Measurements from ENCODE around the gene PCDHB5.

DNA sequence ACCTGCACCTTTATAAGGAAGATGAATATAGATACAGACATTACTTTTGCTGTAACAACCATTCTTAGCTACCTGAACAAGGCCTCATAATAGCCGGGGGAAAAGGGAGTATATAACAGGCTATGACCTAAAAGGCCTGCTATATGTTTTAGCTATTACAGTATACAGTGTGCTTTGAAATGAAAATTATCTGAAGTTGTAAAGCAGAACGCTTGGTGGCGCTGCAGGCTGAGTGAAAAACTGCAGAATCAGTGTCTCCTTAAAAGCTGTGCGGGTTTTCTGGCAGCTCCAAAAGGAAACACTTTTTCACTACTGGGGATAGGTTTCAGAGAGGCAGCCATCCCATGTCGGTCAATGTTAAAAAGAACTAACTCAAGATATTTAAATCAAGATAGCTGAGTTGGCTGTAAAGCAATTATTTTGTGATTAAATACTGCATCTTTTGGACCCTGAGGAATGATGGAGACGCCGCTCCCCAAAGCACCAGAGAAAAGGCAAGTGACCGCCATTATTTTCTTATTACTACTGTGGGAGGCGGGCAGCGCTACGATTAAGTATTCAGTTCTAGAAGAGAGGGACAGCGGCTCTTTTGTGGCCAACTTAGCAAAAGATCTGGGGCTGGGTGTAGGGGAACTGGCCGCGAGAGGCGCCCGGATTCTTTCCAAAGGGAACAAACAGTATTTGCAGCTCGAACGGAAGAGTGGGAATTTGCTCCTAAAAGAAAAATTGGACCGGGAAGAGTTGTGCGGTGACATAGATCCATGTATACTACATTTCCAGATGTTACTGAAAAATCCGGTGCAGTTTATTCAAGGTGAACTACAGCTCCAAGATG is 20.8 kb downstream of the PCDHB5 start:
- TF ChIP-seq EZH2phosphoT487 (IDR thresholded peaks at IDR 0.05; ENCODE audit: borderline replicate concordance, low read depth, low read length), result no peak
- TF ChIP-seq, protein P1, sequence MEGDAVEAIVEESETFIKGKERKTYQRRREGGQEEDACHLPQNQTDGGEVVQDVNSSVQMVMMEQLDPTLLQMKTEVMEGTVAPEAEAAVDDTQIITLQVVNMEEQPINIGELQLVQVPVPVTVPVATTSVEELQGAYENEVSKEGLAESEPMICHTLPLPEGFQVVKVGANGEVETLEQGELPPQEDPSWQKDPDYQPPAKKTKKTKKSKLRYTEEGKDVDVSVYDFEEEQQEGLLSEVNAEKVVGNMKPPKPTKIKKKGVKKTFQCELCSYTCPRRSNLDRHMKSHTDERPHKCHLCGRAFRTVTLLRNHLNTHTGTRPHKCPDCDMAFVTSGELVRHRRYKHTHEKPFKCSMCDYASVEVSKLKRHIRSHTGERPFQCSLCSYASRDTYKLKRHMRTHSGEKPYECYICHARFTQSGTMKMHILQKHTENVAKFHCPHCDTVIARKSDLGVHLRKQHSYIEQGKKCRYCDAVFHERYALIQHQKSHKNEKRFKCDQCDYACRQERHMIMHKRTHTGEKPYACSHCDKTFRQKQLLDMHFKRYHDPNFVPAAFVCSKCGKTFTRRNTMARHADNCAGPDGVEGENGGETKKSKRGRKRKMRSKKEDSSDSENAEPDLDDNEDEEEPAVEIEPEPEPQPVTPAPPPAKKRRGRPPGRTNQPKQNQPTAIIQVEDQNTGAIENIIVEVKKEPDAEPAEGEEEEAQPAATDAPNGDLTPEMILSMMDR (conservative IDR thresholded peaks at IDR 0.05; ENCODE audit: low read length), result peak; percentile 74
